Erythroblast (primary cell): ENCODE measurements around the gene REN.

Experiments used
- DNase-seq, 2 experiments: peaks; one replicate each; lab custom pipeline; 2025; lab: John Stamatoyannopoulos, UW
- GATA1 ChIP-seq: IDR thresholded peaks from 2 replicates; pipeline ENCODE4 v1.6.1; 2011; ENCODE audit warnings: low read depth, mild to moderate bottlenecking, control low read depth, low read length, moderate library complexity
- POLR2A ChIP-seq: IDR thresholded peaks from 2 replicates; pipeline ENCODE4 v1.6.1; 2011; ENCODE audit warnings: mild to moderate bottlenecking, low read length

REN gene

GRCh38 chr1:204166219-204166618, at the start of gene REN:
Gene REN, minus strand, starts transcription at chr1:204166337. Its CDS starts 44 bp downstream, at chr1:204166293.
- TF ChIP-seq POLR2A (no peak), GATA1 (no peak)
- DNase-seq, result no peak

- peak; percentile 50 to 53 for DNase-seq
- TF ChIP-seq GATA1, result no peak
- TF ChIP-seq POLR2A, result no peak
Measured at GRCh38 chr1:204213668-204214662, 47.8 kb upstream of the REN start, which contains the start of gene GOLT1A. Gene GOLT1A, minus strand, starts transcription at chr1:204213988. Its CDS starts 82 bp downstream, at chr1:204213906.

DNA sequence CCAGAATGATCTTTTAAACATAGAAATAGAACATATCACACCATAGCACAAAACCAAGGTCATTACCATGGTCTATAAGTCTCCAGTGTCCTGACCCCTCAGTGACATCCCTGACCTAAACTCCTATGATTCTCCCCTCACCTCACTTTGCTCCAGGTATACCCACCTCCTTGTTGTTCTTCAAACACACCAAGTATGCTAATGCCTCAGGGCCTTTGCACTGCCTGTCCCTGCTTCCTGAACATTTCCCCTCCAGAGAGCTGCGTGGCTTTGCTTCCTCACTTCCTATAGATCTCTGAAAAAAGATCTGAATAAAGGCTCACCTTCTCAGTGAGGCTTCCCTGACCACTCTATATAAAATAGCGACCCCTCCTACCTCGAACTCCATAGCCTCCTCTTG, 46.6 kb upstream of the REN start:
- no peak for DNase-seq
- TF ChIP-seq POLR2A (no peak), GATA1 (no peak)

GRCh38 chr1:204211046-204211445, 44.9 kb upstream of the REN start:
- TF ChIP-seq GATA1, result no peak
- no peak for TF ChIP-seq POLR2A
- no peak for DNase-seq

DNA sequence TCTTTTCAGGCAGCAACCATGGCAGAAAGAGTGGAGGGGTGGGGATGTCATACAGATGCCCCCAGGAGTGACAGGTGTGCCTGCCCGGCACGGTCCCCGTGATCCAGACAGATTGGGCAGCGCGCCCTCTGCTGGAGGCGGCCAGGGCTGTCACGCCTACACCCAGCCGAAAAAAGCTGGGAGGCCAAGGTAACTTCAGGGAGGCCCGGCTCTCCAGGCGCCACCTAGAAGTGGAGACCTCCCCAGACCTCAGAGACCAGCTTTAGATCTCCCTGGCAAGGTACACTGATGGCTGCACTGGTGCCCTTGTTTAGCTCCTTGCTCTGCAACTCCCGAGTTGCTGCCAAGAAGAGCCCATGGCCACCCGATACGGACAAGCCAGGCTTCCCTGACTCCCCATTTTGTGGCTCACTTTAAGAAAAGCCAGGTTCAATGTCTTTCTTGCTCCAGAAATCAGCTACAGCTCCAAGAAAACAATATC, 41.0 kb upstream of the REN start:
- DNase-seq, result peak; percentile 26 to 61
- TF ChIP-seq POLR2A, result no peak
- no peak for TF ChIP-seq GATA1

GRCh38 chr1:204206121-204206520, 40.0 kb upstream of the REN start:
- no peak for DNase-seq
- TF ChIP-seq POLR2A, result no peak
- TF ChIP-seq GATA1, result no peak

DNA sequence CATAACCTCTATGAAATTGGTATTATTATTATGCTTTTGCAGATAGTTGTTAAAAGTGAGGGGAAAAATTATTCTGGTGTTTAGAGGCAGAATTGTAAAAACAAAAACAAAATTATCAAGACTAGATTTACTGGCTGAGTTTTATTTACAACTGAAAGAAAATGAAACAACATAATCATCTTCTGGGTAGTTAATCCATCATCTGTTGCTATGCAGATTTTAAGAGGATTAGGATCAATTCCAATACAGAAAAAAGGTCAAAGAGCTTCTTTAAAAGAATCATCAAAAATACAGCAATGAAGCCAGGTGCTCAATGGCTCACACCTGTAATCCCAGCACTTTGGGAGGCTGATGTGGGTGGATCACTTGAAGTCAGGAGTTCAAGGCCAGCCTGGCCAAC, 39.3 kb upstream of the REN start:
- DNase-seq, result no peak
- no peak for TF ChIP-seq GATA1
- TF ChIP-seq POLR2A, result no peak

- TF ChIP-seq POLR2A (no peak), GATA1 (no peak)
- DNase-seq, result no peak
Measured at GRCh38 chr1:204204944-204205343, 38.8 kb upstream of the REN start.

- DNase-seq, result no peak
Measured at GRCh38 chr1:204203206-204203767, 37.1 kb upstream of the REN start.

GRCh38 chr1:204202481-204202880, 36.3 kb upstream of the REN start:
- TF ChIP-seq POLR2A, result no peak
- TF ChIP-seq GATA1, result no peak
- DNase-seq, result no peak

More at GRCh38 chr1:204203206-204203767, 37.1 kb upstream of the REN start:
- TF ChIP-seq POLR2A, result no peak
- no peak for TF ChIP-seq GATA1

GRCh38 chr1:204201348-204202040, 35.4 kb upstream of the REN start:
- TF ChIP-seq POLR2A (no peak), GATA1 (no peak)
- no peak for DNase-seq

- no peak for DNase-seq
- TF ChIP-seq POLR2A (no peak), GATA1 (no peak)
Measured at GRCh38 chr1:204199579-204199978, 33.4 kb upstream of the REN start.

GRCh38 chr1:204198348-204199340, 32.5 kb upstream of the REN start:
- no peak for DNase-seq
- TF ChIP-seq GATA1, result no peak
- TF ChIP-seq POLR2A, result no peak

- TF ChIP-seq GATA1, result no peak
- DNase-seq, result no peak
Measured at GRCh38 chr1:204197068-204197467, 30.9 kb upstream of the REN start.
